ENCODE results near the gene HCFC1R1. TPM values are rescaled to one million over a fixed set of nuclear protein-coding genes. Genes with fewer than 3 reads are reported as not detected.
A peak's percentile ranks its signal among the peaks of the same experiment; 100 is the strongest.
"Not testable (repeated sequence)": the region's sequence is repeated elsewhere in the genome, so short reads cannot be mapped to it uniquely, and the experiment has no call there.

HCFC1R1 gene
- polyA plus RNA-seq (ENCODE audit: insufficient read length in 4 of 4): 10 to 100 TPM; 54.2 to 86.5 (median 68.9) TPM

- DNase-seq (ENCODE audit: low read depth in 4 of 4, low spot score in 2 of 4): peak in 2 of 4 donors; percentile 93 to 96
Observed at GRCh38 chr16:3023669-3024478, at the start of gene HCFC1R1, which contains the start of gene THOC6. HCFC1R1 (minus strand) TSS chr16:3023942; CDS start chr16:3023941, 1 bp downstream. THOC6 (plus strand) TSS chr16:3024035; CDS start chr16:3024327, 292 bp downstream.

DNA sequence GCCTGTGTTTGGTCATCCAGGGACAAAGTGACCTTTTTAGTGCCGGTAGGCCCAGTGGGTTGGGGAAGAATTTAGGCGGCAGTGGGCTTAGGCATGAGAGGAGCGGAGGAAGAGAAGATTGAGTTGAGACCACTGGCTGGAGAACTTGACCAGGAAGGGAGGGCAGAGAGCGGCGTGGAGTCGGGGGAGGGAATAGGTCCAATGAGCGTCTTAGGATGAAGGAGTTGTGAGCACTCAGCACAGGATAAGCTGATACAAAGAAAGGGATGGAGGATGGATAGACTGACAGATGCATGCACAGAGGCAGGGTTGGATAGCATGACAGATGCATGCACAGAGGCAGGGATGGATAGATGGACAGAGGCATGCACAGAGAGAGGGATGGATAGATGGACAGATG lies 49.7 kb upstream of the HCFC1R1 start:
- no peak for DNase-seq (ENCODE audit: low read depth in 4 of 4, low spot score in 2 of 4)

DNA sequence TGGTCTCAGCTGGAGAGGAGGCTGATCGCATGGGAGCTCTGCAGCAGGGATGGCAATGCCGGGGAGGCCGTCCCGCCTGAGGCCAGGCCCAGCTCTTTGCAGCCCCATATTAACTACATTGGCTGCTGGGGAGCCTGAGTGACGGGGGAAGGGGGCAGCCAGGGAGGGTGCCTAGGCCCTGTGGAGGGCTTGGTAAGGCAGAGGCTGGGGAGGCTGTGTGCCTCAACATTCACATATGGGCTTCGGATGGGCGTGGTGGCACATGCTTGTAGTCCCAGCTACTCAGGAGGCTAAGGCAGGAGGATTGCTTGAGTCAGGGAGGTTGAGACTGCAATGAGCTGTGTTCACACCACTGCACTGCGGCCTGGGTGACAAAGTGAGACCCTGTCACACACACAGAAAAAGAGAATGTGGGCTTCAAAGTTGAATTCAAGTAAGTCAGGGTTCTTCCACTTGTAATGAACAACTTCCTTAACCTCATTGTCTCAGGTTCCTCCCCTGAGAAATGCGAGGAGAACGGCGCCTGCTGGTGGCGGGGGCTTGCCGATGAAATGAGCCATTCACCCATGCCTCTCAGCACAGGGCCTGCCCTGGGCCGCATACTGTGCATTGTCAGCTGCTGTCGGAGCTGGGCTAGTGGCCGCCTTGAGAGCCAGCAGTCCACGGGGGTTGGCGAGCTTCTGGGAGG lies 49.0 kb upstream of the HCFC1R1 start:
- not testable (repeated sequence) for DNase-seq (ENCODE audit: low read depth in 4 of 4, low spot score in 2 of 4)

GRCh38 chr16:3072148-3072547 lies 48.4 kb upstream of the HCFC1R1 start:
- DNase-seq (ENCODE audit: low read depth in 4 of 4, low spot score in 2 of 4): not testable (repeated sequence)

DNA sequence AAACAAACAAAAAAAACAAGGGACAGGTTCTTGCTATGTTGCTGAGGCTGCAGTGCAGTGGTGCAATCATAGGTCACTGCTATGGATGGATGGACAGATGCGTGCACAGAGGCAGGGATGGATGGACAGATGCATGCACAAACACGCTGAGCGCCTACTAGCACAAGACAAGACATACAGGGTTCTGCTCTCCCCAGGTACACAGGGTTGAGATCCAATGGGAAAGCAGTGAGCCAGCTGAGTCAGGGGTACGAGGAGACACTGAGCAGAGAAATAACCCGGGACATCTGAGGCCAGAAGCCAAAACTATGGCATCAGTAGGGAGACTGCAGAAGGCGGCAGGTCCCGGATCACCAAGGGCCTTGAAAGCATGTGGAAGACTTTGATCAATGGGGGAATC lies 47.9 kb upstream of the HCFC1R1 start:
- DNase-seq (ENCODE audit: low read depth in 4 of 4, low spot score in 2 of 4): no peak

GRCh38 chr16:3070608-3071111 lies 46.9 kb upstream of the HCFC1R1 start:
- DNase-seq (ENCODE audit: low read depth in 4 of 4, low spot score in 2 of 4): no peak

- not testable (repeated sequence) for DNase-seq (ENCODE audit: low read depth in 4 of 4, low spot score in 2 of 4)
Observed at GRCh38 chr16:3069146-3069545, 45.4 kb upstream of the HCFC1R1 start.

- no peak for DNase-seq (ENCODE audit: low read depth in 4 of 4, low spot score in 2 of 4)
Observed at GRCh38 chr16:3068487-3068886, 44.7 kb upstream of the HCFC1R1 start.

DNA sequence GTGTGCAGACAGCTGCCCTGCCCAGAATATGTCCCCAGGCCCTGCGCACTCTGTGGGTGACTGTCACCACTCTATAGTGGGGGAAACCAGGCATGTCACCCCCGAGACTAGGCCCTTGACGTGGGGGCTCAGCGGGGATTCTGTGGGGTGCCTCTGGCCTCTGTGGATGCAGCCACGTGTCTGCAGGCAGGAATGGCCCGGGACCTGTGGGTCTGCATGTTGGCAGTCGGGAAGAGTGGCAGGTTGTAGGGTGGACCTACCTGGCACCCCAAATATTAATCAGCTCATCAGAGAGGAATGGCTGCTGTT lies 42.7 kb upstream of the HCFC1R1 start:
- no peak for DNase-seq (ENCODE audit: low read depth in 4 of 4, low spot score in 2 of 4)

GRCh38 chr16:3065742-3066439 lies 42.1 kb upstream of the HCFC1R1 start:
- no peak for DNase-seq (ENCODE audit: low read depth in 4 of 4, low spot score in 2 of 4)

- DNase-seq (ENCODE audit: low read depth in 4 of 4, low spot score in 2 of 4): no peak
Observed at GRCh38 chr16:3065069-3065741, 41.5 kb upstream of the HCFC1R1 start, which contains the start of gene IL32. IL32 (plus strand) TSS chr16:3065640; CDS start chr16:3065812, 172 bp downstream.

GRCh38 chr16:3063625-3064386 lies 40.1 kb upstream of the HCFC1R1 start:
- no peak for DNase-seq (ENCODE audit: low read depth in 4 of 4, low spot score in 2 of 4)

DNA sequence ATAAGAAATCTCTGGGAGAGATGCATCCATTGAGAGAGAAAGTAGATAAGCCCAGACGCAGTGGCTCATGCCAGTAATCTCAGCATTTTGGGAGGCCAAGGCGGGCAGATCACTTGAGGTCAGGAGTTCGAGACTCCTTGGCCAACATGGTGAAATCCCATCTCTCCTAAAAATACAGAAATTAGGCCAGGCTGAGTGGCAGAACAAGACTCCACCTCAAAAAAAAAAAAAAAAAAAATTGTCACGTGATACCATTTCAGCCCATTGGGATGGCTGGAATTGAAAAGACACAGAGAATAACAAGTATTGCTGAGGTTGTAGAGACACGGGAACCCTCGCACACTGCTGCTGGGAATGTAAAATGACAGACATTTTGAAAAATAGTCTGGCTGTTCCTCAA lies 38.8 kb upstream of the HCFC1R1 start:
- no peak for DNase-seq (ENCODE audit: low read depth in 4 of 4, low spot score in 2 of 4)

DNA sequence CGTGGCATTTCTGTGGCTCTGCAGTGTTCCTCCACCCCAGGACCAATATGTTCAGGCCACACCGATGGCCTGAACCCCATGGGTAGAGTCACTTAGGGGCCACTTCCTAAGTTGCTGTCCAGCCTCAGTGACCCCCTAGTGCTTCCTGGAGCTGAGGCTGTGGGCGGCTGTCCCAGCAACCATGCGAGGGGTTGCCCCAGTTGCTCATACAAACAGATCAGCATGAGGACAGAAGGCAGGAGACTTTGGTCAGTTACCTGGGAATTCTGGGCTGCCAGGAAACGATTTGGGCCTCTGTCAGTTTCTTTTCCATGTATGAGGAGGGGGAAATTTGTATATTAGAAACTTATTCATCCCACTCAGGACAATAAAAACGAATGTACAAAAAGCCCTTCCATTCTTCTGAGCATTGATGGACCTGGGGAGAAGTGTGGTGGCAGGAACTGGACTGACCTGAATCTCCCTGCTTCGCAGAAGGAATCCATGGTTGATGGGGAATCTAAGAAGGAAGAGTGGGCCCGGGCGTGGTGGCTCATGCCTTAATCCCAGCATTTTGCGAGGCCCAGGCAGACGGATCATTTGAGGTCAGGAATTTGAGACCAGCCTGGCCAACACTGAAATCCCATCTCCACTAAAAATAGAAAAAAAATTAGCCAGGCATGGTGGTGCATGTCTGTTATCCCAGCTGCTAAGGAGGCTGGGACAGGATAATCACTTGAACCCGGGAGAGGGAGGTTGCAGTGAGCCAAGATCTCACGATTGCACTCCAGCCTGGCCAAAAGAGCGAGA lies 36.8 kb upstream of the HCFC1R1 start:
- no peak for DNase-seq (ENCODE audit: low read depth in 4 of 4, low spot score in 2 of 4)

DNA sequence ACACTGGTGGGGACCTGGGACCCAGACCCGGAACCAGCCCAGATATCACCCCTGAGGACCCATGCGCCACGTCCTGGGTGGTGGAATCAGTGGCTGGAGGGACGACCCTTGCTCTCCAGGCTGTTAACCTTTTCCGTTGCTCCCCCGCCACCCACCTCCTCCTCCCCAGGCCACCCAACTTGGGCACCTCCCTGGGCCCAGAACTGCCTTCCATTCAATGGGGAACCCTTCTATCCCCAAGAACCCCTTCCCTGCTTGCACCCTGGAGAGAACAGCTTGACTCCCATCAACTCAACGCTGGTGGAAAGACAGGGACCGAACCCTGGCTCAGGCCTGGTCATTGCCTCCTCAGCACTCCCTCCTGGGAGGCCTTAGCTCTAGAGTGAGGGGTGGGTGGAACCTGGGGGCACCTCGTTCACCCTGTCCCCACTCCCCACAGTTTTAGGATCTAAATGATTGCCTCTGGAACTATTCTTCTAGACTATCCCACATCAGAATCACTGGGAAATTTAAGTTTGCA lies 36.0 kb upstream of the HCFC1R1 start:
- no peak for DNase-seq (ENCODE audit: low read depth in 4 of 4, low spot score in 2 of 4)

DNA sequence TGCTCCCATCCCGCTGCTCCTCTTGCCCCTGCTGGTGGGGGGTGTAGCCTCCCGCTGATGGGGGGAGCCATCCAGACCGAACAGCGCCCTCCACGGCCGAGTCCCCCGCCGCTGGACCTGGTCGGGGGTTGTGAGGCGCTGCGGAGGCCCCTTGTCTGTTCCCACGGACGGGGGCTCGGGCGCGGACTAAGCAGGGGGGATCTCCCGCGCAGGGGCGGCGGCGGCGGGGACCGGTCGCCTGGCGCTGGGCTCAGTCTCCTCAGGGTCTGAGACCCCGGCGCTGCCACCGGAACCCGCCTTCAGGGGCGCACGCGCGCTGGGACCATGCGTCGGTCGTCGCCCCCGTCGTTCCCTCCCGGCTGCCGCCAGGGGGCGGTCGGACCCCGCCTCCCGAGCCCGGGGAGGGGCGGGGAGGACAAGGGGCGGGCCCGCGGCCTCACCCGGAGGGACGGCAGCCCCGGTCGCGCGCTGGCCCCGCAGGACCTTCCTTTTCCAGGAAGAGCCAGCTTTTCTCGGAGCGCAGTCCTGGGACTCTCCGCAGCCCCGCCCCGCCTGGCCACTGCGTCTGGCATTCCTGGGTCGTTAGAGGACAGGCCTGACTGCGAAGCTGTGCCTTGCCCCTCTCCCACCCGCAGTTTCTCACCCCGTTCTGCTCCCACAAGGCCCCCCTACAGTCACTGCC lies 35.4 kb upstream of the HCFC1R1 start:
- peak; percentile 63 to 84 (median 80) for DNase-seq (ENCODE audit: low read depth in 4 of 4, low spot score in 2 of 4)

DNA sequence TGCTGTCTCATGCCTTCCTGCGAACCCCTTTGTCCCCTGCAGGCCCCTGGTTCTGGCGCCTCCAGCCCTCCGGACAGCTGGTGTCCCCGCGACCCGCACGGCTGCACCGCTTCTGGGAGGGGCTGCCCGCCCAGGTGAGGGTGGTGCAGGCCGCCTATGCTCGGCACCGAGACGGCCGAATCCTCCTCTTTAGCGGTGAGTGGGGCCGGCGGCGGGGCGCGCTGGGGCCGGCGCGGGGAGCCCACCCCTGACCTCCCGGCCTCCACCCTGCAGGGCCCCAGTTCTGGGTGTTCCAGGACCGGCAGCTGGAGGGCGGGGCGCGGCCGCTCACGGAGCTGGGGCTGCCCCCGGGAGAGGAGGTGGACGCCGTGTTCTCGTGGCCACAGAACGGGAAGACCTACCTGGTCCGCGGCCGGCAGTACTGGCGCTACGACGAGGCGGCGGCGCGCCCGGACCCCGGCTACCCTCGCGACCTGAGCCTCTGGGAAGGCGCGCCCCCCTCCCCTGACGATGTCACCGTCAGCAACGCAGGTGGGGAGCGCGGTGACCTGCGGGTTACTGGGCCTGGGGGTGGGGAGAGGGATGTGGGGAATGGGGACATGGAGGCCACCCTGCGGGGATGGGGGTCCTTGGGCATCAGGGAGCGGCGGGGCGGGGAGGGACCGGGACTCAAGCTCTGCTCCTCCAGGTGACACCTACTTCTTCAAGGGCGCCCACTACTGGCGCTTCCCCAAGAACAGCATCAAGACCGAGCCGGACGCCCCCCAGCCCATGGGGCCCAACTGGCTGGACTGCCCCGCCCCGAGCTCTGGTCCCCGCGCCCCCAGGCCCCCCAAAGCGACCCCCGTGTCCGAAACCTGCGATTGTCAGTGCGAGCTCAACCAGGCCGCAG lies 34.6 kb upstream of the HCFC1R1 start:
- no peak for DNase-seq (ENCODE audit: low read depth in 4 of 4, low spot score in 2 of 4)

All from left renal cortex interstitium (tissue), 4 donors.